Sigmoid colon (tissue), 4 donors: Measurements from ENCODE around the gene ADAMTS8.

Experiments
- CTCF ChIP-seq, 4 experiments: fragments of 450-650 bp in 3 of 4; fragments of 200-600 bp in 1 of 4; IDR thresholded peaks; one replicate each; pipeline ENCODE4 v1.5.1; 2016 to 2019; ENCODE audit warnings: antibody characterized with exemption in 4 of 4, mild to moderate bottlenecking in 3 of 4, moderate library complexity in 2 of 4
- EP300 ChIP-seq, 4 donors: sonication (generic); formaldehyde crosslinking; IDR thresholded peaks; one replicate each; pipeline ENCODE4 v1.6.1; 2017; ENCODE audit warnings: antibody characterized with exemption in 4 of 4
- POLR2A ChIP-seq, 2 donors: fragments of 450-650 bp; IDR thresholded peaks; one replicate each; pipeline ENCODE4 v1.6.1; 2016; ENCODE audit warnings: antibody characterized with exemption in 2 of 2, mild to moderate bottlenecking in 2 of 2, moderate library complexity in 2 of 2
- POLR2AphosphoS5 ChIP-seq, 4 donors: sonication (generic); formaldehyde crosslinking; IDR thresholded peaks; one replicate each; pipeline ENCODE4 v1.6.1; 2017; ENCODE audit warnings: antibody characterized with exemption in 4 of 4

- TF ChIP-seq CTCF (IDR thresholded peaks at IDR 0.05): no peak
- no peak for TF ChIP-seq POLR2A (IDR thresholded peaks at IDR 0.05)
- no peak for TF ChIP-seq POLR2AphosphoS5 (IDR thresholded peaks at IDR 0.05)
- TF ChIP-seq EP300 (IDR thresholded peaks at IDR 0.05): no peak
These were observed 3.7 kb downstream of the ADAMTS8 start for GRCh38 chr11:130424613-130425140.
